Testis (tissue), 3 donors: ENCODE data around the gene LRRN1. TPM values are rescaled to one million over a fixed set of nuclear protein-coding genes. Genes with fewer than 3 reads are reported as not detected.

Source experiments
- DNase-seq: peaks from one replicate; pipeline ENCODE4 v3.0.0-alpha.2; 2019
- H3K27ac ChIP-seq, 2 donors: fragments of 200-600 bp; sonication (generic); one replicate each; pipeline ENCODE4 v1.5.1; 2019
- H3K27me3 ChIP-seq: fragments of 200-600 bp; sonication (generic); one replicate; pipeline ENCODE4 v1.5.1; 2019
- H3K36me3 ChIP-seq: fragments of 200-600 bp; sonication (generic); one replicate; pipeline ENCODE4 v1.5.1; 2017; ENCODE audit warnings: low read depth; ENCODE audit errors: missing control alignments
- H3K4me1 ChIP-seq: fragments of 200-600 bp; sonication (generic); one replicate; pipeline ENCODE4 v1.5.1; 2019
- H3K4me3 ChIP-seq, 2 donors: fragments of 200-600 bp; sonication (generic); one replicate each; pipeline ENCODE4 v1.5.1; 2017 to 2019
- H3K9me3 ChIP-seq: fragments of 200-600 bp; sonication (generic); one replicate; pipeline ENCODE4 v1.5.1; 2017
- CTCF ChIP-seq, 3 experiments: fragments of 450-650 bp in 2 of 3; fragments of 200-600 bp in 1 of 3; sonication (generic) in 1 of 3; IDR thresholded peaks; one replicate each; pipeline ENCODE4 v1.5.1; 2016 to 2019; ENCODE audit warnings: antibody characterized with exemption in 3 of 3, mild to moderate bottlenecking in 2 of 3, moderate library complexity in 1 of 3
- POLR2A ChIP-seq: fragments of 450-650 bp; IDR thresholded peaks from one replicate; pipeline ENCODE4 v1.6.1; 2017; ENCODE audit warnings: antibody characterized with exemption, mild to moderate bottlenecking, moderate library complexity
- WGBS, 2 donors: methylation state at CpG; one replicate each; pipeline ENCODE4 v1.1.5; 2018; 5-methylcytosine and 5-hydroxymethylcytosine counted together
- intact Hi-C: fragments of 100-400 bp; cut with DNase I; formaldehyde crosslinking; loops from one replicate; pipeline ENCODE4 v1.15.1; 2023; ENCODE audit warnings: low total_unique reads
- polyA plus RNA-seq: library from polyadenylated mRNA; stranded (reverse); fragments of 350-450 nt; fragmentation: Illumina TruSeq; extraction: RNeasy Lipid Tissue Mini Kit (QIAGEN cat#74804); gene quantifications from one replicate; pipeline ENCODE4 v1.2.3, GENCODE V29; 2014; ENCODE audit warnings: low read depth, low replicate concordance; ENCODE audit not compliant: insufficient read depth
- total RNA-seq, 2 donors: library from RNA; depleted of rRNA; stranded (reverse); fragments of >200 nt; gene quantifications; one replicate each; pipeline ENCODE4 v1.2.3, GENCODE V29; 2016

The LRRN1 gene
- total and polyA plus RNA-seq, 3 donors from 2014 or later: 24.5 to 58.9 (median 51.3) TPM

DNA sequence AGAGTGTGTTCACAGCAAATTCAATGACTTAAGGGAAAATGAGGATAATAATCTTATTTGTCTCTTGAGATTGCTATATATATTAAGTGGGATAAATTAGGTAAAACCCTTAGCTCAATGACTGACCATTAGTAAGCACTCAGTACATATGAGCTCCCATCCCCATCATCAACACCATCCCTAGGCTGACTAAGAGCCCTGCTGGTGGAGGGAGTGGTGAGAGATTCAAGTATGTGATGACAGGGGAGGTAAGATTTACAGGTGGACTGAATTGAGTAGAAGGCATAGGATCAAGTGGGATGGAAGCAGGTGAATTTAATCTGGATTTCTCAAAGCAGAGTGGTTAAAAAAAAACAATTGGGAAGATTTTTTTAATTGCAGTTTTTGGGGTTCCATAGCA lies 21.0 kb upstream of the LRRN1 start:
- no peak for TF ChIP-seq POLR2A
- TF ChIP-seq CTCF (IDR thresholded peaks at IDR 0.05): no peak
- Histone ChIP-seq H3K9me3 (no peaks in the 10 kb centered on the region), H3K36me3 (no peaks in the 10 kb centered on the region), H3K4me1 (no peaks in the 10 kb centered on the region), H3K4me3 (no peak overlapping the region), H3K27ac (no peak overlapping the region), H3K27me3 (no peaks in the 10 kb centered on the region)
- no peak for DNase-seq
- intact Hi-C loops: no loop called here

- Histone ChIP-seq H3K4me1 (no peaks in the 10 kb centered on the region), H3K27ac (no peak overlapping the region), H3K9me3 (no peaks in the 10 kb centered on the region), H3K36me3 (no peaks in the 10 kb centered on the region), H3K27me3 (no peaks in the 10 kb centered on the region), H3K4me3 (no peak overlapping the region)
- no peak for DNase-seq
- intact Hi-C loops: no loop called here
- WGBS, 2 donors: 49 to 66% methylated on average over 4 of the region's 4 CpGs
- TF ChIP-seq POLR2A (no peak), CTCF (IDR thresholded peaks at IDR 0.05) (no peak)
These were observed 20.5 kb upstream of the LRRN1 start for GRCh38 chr3:3778641-3779270.

DNA sequence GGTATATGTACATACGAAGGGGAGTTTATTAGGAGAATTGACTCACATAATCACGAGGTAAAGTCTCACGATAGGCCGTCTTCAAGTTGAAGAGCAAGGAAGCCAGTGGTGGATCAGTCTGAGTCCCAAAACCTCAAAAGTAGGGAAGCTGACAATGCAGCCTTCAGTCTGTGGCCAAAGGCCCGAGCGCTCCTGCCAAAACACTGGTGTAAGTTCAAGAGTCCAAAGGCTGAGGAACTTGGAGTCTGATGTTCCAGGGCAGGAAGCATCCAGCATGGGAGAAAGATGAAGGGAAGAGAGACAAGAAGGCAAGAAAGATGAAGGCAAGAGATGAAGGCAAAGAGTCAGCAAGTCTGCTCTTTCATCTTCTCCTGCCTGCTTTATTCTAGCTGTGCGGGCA lies 16.8 kb upstream of the LRRN1 start:
- DNase-seq: no peak
- intact Hi-C loops: no loop called here
- H3K27ac ChIP-seq: no peak overlapping the region
- TF ChIP-seq CTCF (IDR thresholded peaks at IDR 0.05) (no peak), POLR2A (no peak)
- no peaks in the 10 kb centered on the region for H3K4me1 ChIP-seq
- H3K36me3 ChIP-seq: no peaks in the 10 kb centered on the region
- no peaks in the 10 kb centered on the region for H3K9me3 ChIP-seq
- 64 to 75% methylated on average over 7 of the region's 7 CpGs for WGBS, 2 donors
- no peak overlapping the region for H3K4me3 ChIP-seq
- no peaks in the 10 kb centered on the region for H3K27me3 ChIP-seq

GRCh38 chr3:3783210-3783609 lies 16.0 kb upstream of the LRRN1 start:
- intact Hi-C loops: no loop called here

More at GRCh38 chr3:3783210-3783609, 16.0 kb upstream of the LRRN1 start:
- Histone ChIP-seq H3K27ac (no peak overlapping the region), H3K27me3 (no peaks in the 10 kb centered on the region), H3K9me3 (no peaks in the 10 kb centered on the region), H3K4me3 (no peak overlapping the region), H3K36me3 (no peaks in the 10 kb centered on the region), H3K4me1 (no peaks in the 10 kb centered on the region)
- WGBS, 2 donors: 77 to 85% methylated on average over 4 of the region's 4 CpGs
- TF ChIP-seq CTCF (IDR thresholded peaks at IDR 0.05) (no peak), POLR2A (no peak)
- no peak for DNase-seq
